ENCODE data around the gene ECE2.
A peak's percentile ranks its signal among the peaks of the same experiment; 100 is the strongest.

The ECE2 gene

GRCh38 chr3:184311633-184312032 lies 35.8 kb downstream of the ECE2 start:
- DNase-seq (ENCODE audit: low spot score) (no peak), FAIRE-seq (no peak)

- DNase-seq (ENCODE audit: low spot score) (peak; percentile 84), FAIRE-seq (no peak)
These were observed 38.5 kb downstream of the ECE2 start, which contains the start of gene EIF4G1 for GRCh38 chr3:184314363-184314699. Gene EIF4G1, plus strand, starts transcription at chr3:184314606. Its CDS starts 1,191 bp downstream, at chr3:184315797.

DNA sequence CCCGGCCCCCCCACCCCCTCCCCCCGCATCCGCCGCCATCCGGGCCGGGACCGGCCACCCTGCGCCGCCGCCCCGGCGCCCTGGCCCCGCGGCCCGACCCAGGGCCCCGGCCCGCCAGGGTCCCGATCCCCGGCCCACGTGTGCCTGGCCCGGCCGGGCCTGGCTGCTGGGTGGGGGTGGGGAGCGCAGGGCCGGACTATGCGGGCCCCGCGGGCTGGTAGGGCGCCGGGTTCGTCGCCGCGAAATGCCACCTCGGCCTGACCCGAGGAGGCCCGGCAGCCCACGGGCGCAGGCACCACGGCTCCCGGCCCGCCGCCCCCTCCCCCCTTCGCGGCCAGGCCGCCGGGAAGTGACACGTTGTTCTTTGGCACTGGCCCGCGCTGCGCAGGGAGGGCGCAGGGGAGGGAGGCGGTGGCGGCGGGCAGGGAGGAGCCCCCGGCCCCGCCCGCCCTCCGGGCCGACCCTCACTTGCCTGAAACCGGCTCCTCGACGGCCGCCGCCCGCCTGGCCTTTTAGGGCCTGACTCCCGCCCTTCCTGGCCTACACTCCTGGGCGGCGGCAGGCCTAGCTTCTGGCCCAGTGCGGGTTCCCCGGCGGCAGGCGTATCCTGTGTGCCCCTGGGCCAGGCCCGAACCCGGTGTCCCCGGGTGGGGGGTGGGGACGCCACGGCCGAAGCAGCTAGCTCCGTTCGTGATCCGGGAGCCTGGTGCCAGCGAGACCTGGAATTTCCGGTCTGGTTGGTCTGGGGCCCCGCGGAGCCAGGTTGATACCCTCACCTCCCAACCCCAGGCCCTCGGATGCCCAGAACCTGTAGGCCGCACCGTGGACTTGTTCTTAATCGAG lies 39.1 kb downstream of the ECE2 start:
- FAIRE-seq (no peak), DNase-seq (ENCODE audit: low spot score) (peak; percentile 34)

DNA sequence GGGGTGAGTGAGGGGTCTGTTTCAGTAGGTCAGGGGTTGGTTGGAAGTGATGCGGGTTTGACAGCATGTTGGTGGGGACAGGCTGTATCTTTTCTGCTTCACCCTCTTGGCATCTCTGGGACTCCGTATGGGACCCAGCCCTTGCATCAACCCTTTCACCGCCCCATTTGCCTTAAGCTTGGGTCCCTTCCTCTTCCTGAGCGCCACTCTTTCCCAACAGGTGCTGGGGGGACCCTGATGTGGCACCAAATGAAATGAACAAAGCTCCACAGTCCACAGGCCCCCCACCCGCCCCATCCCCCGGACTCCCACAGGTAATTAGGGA lies 39.7 kb downstream of the ECE2 start:
- FAIRE-seq (no peak), DNase-seq (ENCODE audit: low spot score) (no peak)

DNA sequence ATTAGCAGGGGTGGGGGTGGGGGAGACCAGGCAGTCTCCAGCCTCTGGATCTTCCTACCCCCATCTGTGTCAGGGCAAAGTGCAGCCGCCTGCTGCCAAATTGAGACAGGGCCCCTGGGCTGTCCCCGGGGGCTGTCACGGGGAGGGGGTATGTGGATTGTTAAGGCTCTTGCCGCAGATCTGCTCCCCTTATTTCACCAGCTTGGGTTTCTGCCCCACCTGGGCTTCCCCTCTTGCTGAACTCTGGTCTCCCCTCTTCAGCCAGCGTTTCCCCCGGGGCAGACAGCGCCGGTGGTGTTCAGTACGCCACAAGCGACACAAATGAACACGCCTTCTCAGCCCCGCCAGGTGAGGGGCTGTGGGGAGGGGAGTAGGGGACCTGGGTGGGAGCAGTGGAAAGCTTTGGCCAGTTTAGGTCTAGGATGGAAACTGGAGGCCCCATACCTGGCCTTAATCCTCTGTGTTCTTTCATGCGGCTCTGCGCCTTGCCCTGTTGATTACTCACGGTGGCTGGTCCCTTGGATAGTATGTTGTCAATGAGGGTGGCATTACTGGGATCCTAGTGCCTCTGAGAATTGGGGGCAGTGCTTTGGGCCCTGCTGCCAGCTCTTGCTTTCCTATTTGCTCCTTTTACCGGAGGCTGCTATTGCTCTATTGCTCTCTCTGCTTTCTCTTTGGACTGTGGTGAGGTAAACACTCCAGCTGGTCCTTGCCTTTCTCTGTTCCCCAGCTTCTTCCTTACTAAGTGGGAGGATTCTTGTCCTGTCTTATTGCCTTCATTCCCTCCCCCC lies 40.2 kb downstream of the ECE2 start:
- FAIRE-seq (no peak), DNase-seq (ENCODE audit: low spot score) (peak; percentile 6)

DNA sequence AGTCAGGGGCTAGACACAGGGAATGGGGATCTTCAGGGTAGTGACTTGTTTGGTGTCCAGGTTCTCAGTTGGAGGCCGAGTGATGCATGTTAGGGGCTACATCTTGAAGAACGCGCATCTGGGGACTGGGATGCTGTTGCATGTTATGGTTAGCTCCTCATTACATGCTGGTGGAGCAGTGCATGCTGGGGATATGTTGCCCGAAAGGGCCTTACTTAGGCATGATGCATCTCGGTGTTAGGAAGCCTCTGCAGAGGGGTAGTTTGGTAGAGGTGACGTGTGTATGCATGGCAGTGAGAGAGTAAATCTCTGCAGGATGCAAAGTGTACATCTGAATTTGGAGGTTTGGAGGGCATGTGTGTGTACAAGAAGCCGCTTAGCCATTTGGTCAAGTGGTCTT lies 41.0 kb downstream of the ECE2 start:
- FAIRE-seq (no peak), DNase-seq (ENCODE audit: low spot score) (no peak)

DNA sequence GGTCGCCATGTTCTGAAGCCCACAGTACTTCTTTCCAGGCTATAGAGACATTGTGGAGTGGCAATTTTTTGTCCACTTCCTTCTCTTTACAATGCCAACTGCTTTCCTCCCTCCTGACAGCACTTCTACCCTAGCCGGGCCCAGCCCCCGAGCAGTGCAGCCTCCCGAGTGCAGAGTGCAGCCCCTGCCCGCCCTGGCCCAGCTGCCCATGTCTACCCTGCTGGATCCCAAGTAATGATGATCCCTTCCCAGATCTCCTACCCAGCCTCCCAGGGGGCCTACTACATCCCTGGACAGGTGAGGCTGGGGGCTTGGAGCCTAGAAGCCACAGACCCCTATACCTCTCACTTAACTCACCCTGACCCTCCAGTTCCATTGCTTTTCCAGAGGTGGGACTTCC lies 41.4 kb downstream of the ECE2 start:
- DNase-seq (ENCODE audit: low spot score) (no peak), FAIRE-seq (no peak)

GRCh38 chr3:184320104-184320445 lies 44.3 kb downstream of the ECE2 start:
- FAIRE-seq, result peak; percentile 35

DNA sequence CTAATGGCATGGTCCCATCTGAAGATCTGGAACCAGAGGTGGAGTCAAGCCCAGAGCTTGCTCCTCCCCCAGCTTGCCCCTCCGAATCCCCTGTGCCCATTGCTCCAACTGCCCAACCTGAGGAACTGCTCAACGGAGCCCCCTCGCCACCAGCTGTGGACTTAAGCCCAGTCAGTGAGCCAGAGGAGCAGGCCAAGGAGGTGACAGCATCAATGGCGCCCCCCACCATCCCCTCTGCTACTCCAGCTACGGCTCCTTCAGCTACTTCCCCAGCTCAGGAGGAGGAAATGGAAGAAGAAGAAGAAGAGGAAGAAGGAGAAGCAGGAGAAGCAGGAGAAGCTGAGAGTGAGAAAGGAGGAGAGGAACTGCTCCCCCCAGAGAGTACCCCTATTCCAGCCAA lies 45.8 kb downstream of the ECE2 start:
- no peak for DNase-seq (ENCODE audit: low spot score)
- FAIRE-seq, result no peak

More at GRCh38 chr3:184320104-184320445, 44.3 kb downstream of the ECE2 start:
- DNase-seq (ENCODE audit: low spot score), result peak; percentile 86

GRCh38 chr3:184322731-184323487 lies 47.1 kb downstream of the ECE2 start:
- FAIRE-seq (no peak), DNase-seq (ENCODE audit: low spot score) (no peak)

DNA sequence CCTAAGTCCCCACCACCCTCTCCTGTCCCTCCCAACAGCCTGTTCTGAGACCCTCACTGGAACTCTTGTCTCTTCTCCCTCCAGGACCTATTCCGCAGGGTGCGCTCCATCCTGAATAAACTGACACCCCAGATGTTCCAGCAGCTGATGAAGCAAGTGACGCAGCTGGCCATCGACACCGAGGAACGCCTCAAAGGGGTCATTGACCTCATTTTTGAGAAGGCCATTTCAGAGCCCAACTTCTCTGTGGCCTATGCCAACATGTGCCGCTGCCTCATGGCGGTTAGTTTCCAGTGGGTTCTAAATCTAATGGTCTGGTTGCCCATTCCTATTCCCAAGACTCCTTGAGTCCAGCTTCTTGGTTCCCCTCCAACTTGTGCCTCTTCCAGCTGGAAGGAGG lies 47.9 kb downstream of the ECE2 start:
- DNase-seq (ENCODE audit: low spot score), result no peak
- FAIRE-seq, result no peak

- DNase-seq (ENCODE audit: low spot score) (no peak), FAIRE-seq (no peak)
These were observed 49.4 kb downstream of the ECE2 start for GRCh38 chr3:184325269-184325668.

- DNase-seq (ENCODE audit: low spot score), result no peak
- no peak for FAIRE-seq
These were observed 50.0 kb downstream of the ECE2 start for GRCh38 chr3:184325715-184326369.

- no peak for DNase-seq (ENCODE audit: low spot score)
- FAIRE-seq, result no peak
These were observed 51.3 kb downstream of the ECE2 start for GRCh38 chr3:184327171-184327570.

GRCh38 chr3:184328516-184328915 lies 52.7 kb downstream of the ECE2 start:
- FAIRE-seq (no peak), DNase-seq (ENCODE audit: low spot score) (no peak)

- peak; percentile 82 for FAIRE-seq
- peak; percentile 89 for DNase-seq (ENCODE audit: low spot score)
These were observed 56.7 kb downstream of the ECE2 start for GRCh38 chr3:184332370-184333090.

DNA sequence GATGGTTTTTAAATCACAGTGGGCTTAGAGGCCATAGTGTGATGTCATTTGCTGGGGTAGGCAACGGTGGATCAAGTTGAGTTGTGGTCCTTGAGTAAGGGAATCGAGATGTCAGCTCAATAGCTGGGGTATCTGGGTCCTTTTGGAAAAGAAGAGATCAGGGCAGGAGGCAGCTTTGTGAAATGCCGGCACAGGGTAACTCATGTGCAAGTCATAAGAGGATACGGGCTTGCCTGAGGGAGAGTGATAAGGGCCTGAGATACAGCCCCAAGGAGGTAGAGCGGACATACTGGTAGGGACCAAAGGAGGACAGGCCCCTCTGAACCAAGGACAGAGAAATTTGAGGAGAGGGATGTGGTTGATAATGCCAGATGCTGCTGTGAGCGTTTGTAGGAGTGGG lies 57.4 kb downstream of the ECE2 start:
- DNase-seq (ENCODE audit: low spot score), result no peak
- FAIRE-seq, result no peak

GRCh38 chr3:184333700-184334099 lies 57.9 kb downstream of the ECE2 start:
- FAIRE-seq (no peak), DNase-seq (ENCODE audit: low spot score) (no peak)

DNA sequence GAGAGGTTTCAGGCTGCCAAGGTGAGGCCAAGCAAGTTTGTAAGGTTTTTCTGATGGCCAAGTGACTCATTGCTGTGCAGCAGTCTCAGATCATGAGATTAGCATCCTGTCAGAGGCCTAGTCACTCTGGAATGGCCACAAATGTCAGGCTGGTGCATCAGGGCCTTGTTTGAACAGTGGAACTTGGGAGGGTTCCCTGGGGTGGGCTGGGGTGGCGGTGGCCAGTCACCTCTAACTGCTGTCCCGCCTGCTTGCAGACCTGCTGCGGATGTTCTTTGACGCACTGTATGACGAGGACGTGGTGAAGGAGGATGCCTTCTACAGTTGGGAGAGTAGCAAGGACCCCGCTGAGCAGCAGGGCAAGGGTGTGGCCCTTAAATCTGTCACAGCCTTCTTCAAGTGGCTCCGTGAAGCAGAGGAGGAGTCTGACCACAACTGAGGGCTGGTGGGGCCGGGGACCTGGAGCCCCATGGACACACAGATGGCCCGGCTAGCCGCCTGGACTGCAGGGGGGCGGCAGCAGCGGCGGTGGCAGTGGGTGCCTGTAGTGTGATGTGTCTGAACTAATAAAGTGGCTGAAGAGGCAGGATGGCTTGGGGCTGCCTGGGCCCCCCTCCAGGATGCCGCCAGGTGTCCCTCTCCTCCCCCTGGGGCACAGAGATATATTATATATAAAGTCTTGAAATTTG lies 58.8 kb downstream of the ECE2 start:
- DNase-seq (ENCODE audit: low spot score) (peak; percentile 91), FAIRE-seq (peak; percentile 79)

DNA sequence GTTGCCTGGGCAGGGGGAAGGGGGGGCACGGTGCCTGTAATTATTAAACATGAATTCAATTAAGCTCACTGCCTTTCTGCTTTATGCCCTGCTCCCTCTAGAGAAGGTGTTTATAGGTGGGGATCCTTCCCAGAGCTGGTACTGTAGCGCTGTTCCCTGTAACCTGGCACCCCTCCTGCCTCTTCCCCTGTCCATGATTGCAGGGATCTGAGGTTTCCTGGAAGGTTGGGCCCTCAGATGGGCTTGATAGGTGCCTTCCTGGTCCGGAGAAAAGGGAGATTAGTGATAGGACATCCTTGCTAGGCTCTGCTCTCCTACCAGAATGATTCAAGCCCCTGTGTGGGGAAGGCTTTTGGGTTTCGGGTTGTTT lies 59.5 kb downstream of the ECE2 start:
- FAIRE-seq (no peak), DNase-seq (ENCODE audit: low spot score) (no peak)
